WTC11 (cell line): ENCODE results near the gene SLCO6A1. TPM values are rescaled to one million over a fixed set of nuclear protein-coding genes. Genes with fewer than 3 reads are reported as not detected.

Source experiments
- total RNA-seq: library from RNA; stranded (reverse); gene quantifications from 3 replicates; pipeline ENCODE4 v1.2.3, GENCODE V29; 2021

The SLCO6A1 gene
- total RNA-seq, 1 experiment from 2014 or later = 0.42 TPM

Other genes starting within 250 kb of the SLCO6A1 start
- gene SLCO4C1, start 202.7 kb downstream of the SLCO6A1 start, total RNA-seq = 5.4 to 6.2 TPM (median 6.0 TPM) in 3 replicates